OCI-M2 (cell line): Measurements from ENCODE around the gene BDKRB2.

Experiments
- DNase-seq: peaks from one replicate; lab custom pipeline; 2025; ENCODE audit not compliant: unreplicated experiment; lab: John Stamatoyannopoulos, UW

Gene BDKRB2

DNA sequence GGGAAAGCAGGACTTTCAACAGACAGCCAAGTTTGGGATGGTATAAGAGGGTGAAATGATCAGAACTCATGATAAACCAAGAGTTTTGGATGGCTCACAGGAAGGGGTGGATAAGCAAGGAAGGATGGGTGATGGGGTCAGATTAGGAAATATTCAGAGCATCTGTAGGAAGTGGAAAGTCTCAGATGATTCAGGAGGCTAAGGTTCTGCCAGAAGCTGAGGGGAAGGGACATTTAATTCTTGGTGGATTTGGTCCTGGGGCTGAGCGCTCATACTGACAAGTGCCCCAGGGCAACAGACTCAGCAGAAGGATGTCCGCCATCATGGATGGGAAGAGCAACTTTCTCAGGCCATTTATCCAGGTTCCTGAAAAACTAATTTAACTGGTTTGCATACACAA, 28.4 kb upstream of the BDKRB2 start:
- no peak for DNase-seq

DNA sequence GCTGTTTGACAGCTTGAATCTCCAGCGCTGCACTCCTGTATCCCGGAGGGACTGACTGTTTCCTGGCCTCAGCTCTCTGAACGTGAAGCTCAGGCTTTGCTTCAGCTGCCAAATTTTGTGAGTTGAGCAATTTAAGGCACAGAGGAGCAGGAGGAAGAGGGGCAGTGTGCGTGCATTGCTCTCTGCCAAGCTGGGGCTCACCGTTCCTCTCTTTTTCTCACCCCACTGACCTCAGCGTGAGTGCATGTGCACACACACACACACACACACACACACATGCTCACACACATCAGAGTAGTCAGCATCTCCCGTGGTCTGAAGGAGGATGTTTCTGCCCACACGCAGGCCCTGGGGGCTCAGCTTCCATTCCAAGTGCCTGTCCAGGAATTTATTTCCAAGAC, 27.8 kb upstream of the BDKRB2 start:
- DNase-seq: no peak

DNA sequence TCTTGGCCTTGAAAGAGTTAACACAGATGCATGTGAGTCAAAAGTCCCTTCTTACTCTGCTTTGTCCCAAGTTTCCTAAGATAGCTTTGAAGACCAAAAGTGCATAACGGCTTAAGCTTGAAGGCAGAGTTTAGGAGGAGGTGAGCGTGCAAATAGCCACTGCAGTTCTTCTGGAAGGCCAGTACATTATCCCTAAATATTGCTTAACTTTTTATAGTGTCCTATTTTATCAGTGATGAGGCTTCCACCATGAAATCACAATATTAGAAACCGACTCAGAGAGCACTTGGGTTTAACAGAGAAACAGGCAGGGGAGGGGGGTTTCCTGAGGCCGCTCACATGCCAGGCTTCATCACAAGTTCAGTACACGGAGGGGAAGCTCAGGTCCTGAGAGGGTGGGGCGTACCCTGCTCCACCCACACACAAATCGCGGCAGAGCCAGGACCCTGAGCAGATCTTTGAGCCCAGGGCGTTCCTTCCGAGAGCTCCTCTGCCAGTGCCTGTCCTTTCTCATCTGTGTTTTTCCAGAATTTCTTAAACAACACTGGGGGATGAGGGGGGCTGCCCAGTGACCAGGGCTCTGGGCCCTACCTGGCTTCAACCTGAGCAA, 26.8 kb upstream of the BDKRB2 start:
- no peak for DNase-seq

DNA sequence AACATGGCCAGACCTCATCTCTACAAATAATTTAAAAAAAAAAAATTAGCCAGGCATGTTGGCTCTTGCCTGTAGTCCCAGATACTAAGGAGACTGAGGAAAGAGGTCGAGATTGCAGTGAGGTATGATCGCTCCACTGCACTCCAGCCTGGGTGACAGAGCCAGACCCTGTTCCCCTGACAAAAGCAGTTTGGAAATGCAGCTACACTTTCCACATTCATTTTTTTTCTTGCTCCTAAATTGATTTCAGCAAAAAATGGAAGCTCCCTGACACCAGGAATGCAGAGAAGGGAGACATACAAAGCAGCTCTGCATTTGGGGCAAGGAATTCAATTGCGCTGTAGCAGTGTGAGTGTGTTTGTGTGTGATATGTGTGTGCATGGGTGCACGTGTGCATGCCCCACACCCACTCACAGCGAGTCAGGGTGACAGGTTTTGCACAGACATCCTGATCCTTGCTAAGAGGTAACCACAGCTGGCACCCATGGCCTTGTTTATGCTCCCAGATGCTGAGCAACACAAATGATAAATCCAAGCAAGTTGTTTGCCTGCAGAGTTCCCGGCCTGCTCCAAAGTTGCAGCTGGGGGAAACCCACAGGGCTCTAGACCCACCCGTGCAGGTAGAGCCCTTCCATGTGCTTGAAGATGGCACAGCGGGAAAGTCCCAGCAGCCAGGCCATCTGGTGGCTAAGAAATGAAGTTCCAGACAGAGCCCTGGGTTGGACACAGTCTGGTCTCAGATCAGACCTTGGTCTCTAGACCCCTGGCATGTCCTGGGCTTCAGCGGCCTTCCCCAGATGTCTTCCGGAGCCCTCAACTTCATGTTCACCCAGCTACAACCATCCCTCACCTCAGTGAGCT, 25.9 kb upstream of the BDKRB2 start:
- no peak for DNase-seq

DNA sequence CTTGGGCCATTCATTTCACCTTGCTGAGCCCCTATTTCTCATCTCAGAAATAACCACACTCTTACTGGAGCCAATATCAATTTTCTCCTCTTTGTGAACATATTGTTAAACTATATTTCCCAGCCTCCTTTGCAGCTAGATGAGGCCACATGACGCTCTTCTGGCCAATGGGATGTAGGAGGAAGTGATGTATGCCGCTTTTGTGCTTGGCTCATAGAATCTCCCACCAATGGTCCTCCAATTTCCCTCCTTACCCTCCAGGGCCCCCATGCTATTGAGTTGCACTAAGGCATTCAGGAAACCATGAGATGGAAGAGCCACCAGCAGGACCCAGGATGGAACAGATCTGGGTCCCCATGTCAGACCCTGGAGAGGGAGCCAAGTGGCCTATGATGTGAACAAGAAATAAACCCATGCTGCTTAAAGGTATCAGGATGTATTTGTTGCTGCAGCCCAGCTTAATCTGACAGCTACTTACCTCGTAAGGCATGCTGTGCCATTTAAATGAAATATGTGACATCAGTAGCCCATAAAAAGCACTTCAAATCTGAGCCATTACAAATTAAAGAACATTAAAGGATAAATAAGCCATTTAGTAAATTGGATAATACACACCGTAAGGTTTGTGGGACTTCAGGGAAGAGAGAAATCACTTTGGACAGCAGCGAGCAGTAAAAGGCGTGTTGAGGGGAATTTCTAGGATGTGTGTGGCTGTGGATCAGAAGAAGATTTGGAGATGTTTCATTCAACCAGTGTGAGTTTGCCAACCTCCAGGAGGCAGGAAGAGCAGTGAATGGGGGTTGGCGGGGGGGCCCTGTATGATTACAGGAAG, 24.4 kb upstream of the BDKRB2 start:
- DNase-seq: no peak

DNA sequence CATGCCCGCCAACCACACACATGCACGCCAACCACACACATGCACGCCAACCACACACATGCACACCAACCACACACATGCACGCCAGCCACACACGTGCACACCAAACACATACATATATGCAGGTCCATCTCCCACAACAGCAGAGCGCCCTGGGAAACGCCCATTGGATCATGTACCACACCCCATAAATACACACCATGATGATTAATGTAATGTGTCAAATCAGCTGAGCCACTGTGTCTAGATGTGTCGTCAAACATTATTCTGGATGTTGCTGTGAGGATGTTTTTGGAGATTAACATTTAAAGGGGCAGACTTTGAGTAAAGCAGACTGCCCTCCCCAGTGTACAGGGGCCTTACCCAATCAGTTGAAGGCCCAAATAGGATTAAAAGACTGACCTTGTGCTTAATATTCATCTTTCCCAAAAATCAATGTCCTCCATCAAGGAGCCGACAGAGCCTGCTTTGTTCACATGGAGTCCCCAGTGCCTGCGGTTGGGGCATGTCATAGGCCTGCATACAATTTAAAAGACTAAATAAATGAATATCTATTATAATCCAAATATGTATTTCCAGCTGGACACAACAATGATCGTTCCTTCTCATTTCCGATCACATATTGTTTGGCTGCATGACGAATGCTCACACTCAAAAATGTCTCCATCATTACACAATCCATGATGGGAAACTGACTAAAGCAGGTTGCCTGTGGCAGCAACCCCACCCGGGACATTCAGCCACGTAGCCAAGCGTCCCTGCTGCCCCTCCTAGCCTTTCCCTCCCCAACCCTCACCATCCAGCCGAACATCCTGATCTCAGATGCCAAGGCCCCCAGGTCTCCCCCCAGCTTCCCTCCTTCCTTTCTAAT, 23.2 kb upstream of the BDKRB2 start:
- no peak for DNase-seq

DNA sequence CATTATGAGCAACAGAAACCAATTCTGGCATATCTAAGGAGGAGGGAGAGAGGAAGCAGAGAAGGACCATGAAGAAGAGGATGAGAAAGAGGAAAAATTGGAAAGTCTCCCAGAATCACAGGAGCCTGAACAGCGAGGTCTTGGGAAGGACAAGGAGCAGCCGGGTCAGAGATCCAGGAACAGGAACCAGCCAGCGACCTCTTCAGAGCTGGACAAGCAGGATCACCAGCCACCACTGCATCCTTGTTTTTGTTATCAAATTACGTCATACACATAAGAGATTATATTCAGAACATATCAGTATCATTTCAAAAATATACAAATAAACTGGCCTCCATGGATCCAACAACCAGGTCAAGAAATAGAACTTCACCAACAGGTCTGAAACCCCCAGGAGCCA, 22.1 kb upstream of the BDKRB2 start:
- DNase-seq: no peak

DNA sequence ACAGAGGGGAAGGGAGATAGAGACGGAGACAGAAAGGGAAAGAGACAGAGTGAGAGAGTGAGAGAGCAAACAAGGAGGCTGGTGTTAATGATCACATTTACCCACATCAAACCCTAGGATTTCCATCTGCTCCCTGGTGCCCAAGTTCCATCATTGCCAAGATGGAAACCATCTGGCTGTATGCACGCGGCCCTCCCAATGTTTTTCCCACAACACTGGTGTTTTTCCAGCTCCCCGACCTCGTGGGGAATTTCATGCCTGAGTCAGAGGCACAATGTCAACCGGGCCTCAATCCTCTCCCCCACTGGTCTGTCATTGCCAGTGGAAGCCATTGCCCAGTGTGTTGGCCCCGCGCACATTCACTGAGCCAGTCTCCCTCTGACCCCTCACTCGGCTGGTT, 19.9 kb upstream of the BDKRB2 start:
- DNase-seq: no peak

DNA sequence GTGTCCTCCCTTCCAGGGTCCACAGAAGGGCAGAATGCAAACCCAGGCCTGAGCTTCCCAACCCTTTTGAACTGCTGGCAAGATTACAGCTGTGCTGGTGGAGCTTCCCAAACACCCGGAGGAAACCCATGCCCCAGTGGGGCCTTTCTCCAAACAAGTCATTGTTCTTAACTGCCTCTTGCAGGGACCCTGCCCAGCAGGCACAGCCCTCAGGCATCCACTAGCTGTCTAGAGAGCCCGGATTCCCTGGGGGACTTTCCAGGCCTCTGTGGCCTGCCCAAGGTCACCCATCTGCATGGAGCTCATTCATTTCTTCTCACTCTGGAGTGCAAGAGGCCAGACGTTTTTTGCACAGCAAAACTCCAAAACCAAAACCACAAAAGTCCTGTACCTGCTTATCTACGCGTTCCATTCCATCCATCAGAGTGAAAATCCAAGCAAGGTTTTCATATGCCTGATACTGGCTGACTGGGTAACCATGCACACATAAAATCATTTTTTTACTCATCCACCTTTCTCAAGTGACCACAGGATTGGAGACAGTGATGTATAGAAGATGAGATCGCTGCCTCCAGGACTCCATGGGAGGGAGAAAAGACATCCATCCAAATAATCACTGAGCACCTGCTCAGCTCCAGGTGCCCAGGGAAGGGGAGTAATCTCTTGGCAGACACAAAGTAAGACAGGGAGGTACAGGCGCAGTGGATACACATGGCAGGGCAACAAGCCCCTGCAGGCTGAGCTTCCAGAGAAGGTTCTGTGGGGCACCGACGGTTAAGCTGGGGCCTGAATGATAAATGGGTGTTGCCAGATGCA, 17.2 kb upstream of the BDKRB2 start:
- DNase-seq: no peak

DNA sequence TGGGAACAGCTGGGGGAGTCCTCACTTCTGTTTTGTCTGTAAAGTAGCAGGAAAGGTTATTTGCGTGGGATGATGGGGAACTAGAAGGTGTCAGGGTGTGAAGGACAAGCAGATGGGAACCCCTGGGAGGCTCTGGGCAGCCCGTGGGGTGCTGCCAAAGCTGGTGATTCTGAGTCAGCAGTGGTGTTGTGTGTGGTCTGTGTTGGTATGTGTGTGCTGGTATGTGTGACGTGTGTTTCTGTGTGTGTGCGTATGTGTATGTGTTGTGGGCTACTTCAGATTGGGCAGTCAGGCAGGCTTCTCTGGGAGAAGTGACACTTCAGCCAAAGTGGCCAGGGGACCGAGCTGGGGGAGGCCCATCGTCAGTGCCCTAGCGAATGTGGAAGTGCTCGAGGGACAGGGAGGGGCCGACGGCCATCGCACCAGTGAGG, 15.3 kb upstream of the BDKRB2 start:
- no peak for DNase-seq

DNA sequence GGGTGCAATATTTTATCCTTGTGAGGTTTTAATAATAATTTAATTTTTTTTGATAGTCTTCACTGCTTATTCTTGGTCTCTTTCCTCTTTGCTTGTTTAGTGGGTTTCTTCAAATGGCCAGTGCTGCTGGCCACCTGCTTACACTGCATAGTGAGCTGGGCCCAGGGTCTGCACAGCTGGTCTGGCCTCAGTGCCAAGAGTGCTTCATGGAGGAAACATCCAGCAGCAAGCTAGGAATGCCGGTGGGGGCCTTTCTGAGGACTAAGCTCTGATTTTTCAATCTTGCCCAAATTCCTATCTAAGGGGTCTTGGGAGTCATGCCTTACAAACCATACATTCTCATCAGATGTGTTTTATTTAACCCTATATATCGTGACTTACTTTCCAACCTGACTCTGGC, 13.3 kb upstream of the BDKRB2 start:
- no peak for DNase-seq

DNA sequence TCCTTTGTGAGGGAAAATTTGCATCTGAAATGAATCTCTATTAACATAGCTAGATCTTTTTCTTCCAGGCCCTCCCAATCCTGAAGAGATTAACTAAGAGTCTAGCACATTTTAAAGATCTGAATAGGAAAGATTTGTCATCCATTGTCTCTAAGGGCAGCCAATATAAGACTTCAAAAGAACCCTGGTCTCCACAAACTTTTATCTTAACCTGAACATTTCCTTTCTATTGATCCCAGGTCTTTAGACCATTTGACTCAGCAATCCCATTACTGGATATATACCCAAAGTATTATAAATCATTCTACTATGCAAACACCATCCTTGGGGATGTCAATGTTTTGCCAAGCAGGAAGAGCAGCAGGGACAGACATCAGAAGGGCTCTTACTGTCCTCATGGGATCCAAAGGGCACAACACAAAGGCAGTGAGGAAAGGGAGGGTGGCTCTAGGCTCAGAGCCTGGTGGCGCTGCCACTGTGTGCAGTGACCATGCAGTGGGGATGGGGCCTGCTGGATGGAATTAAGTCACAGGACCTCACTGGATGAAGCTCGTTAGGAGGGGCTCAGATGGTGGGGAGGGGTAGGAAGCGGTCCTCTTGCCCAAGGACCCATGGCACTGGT, 12.7 kb upstream of the BDKRB2 start:
- DNase-seq: no peak

DNA sequence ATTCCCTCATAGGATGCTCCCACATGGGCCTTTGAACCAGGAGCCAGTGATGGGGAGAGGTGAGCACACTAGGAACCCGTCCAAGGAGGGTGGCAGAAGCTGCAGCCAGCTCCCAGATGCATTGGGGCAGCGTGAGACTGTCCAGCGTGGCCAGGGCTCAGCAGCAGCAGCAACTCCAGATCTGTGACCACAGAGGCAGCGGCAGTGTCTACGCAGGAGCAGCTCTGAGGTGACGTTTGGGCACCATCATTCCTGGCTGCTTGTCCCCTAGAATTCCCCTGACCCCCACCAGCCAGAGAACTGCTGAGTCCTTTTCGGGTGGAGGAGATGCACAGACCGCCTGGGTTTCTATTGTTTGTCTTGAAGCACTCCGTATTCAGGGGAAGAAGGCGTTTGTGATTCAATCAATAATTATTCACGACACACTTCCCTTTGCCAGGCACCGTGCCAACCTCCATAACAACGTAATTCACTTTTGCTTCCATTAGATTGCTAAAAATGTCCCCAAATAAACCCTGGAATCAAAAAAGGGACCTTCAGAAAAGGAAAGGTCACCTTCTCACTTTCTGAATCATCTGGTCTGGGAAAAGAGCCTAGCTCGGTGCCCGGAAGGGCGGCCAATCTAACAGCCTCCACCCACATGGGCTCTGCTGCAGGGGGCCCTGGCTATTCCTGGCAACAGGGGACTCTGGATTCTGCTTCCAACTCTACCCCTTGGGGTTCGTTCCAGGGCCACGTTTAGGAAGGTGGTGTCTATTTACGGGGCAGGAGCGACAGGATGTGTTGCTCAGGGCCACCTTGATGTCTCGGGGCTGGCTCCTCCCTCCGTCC, 11.4 kb upstream of the BDKRB2 start:
- DNase-seq: no peak

DNA sequence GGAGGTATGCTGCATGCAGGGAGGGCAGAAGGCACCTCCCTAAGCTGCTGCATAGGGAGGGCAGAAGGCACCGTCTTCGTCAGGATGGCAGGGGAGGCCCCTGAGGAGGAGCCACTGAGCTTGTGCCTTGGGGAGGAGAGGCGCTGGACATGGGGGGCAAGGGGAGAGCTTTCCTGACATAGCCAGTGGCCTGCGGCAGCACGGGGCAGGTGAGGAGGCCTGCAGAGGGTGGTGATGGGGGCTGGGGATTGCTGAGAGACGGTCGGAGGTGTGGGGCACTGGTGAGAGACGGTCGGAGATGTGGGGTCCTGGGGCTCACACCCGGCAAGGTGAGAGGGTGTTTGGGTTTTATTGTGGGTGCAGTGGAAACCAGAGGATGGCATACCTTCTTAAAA, 10.4 kb upstream of the BDKRB2 start:
- DNase-seq: no peak

DNA sequence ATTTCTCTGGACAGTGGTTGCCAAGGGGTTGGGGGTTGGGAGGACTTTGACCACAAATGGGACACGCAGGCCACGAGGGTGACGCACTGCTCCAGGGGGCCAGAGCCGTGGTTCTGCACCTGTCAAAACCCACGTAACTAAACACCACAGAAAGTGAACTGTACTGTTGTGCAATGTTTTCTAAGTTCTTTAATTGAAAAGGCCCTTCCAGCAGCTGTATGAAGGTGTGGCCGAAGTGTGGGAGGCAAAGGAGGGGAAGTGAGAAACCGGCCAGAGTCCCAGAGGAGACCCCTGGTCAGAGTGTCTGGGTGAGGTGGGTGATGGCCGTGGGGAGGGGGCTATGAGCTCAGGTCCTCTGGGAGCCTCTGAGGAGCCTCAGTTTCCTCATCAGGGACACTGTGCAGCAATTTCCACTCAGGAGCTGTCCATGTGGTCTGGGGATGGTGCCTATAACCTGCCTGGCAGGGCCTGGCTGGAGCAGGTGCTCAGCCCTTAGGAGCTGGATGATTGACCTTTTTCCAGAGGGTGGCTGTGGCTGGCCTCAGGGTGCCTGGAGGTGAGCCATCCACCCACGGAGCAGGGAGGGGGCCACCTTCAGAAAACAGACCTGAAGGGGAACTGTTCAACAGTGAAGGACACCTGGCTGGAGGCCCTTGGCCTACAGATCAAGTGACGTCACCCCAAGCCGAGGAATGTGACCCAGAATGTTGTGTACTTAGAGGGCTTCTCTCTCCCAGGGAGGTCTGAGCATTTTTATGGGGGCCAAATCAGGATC, 9.8 kb upstream of the BDKRB2 start:
- no peak for DNase-seq

DNA sequence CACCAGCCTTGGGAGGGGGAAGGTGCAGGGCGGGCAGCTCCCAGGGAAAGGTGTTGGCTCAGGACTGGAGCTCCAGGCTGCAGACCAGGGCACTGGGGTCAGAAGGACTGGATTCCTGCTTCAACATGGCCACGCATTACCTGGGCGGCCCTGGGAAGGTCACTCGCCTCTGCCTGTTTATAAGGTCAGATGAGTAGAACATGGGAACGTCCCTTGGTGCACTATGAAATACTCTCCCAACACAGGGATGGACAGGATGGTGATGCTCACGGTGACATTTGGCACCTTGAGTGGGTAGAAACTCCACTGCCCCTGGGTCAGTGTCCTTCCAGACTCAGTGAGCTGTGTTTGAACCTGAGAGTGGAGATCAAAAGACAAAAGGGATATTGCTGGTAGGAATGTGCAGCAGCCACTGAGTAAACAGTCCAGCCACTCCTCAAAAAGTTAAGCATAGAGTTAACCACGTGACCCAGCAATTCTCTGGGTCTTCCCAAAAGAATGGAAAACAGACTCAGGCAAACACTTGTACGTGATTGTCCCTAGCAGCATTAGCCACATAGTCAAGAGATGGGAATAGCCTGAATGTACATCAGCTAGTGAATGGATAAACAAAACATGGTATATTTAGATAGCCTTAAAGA, 9.1 kb upstream of the BDKRB2 start:
- no peak for DNase-seq

DNA sequence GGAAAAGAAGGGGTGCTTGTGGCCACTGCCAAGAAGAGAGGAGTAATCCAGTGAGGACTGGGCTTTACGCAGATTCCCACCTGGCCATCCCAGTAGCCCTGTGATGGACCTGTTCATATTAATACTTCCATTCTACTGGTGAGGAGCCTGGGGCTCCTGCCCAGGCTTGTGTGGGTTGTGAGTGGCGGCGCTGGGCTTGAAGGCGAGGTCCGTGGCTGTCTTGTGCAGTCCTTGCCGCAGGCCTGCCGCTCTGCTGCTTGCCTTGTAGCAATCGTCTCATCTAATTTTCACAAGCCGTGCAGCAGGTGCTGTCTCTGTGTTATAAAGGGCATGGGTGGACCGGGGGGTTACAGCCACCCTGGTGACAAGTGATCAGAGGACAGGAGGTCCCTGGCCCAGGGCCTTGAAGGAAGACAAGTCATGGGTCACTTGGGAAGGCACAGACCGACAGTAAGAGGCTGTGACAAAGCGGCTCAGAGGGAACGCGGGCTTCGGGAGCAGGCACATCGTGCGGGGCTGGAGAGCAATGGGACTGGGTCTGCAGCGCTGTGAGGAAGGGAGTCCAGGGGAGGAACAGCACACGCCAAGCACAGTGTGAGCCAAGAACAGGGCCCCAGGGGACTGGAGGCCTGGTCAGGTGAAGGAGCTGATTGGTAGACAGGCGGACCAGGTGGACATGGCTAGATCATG, 7.3 kb upstream of the BDKRB2 start:
- DNase-seq: no peak
